ENCODE results near the gene ZNF605.
"Not testable (repeated sequence)": the region's sequence is repeated elsewhere in the genome, so short reads cannot be mapped to it uniquely, and the experiment has no call there.

DNA sequence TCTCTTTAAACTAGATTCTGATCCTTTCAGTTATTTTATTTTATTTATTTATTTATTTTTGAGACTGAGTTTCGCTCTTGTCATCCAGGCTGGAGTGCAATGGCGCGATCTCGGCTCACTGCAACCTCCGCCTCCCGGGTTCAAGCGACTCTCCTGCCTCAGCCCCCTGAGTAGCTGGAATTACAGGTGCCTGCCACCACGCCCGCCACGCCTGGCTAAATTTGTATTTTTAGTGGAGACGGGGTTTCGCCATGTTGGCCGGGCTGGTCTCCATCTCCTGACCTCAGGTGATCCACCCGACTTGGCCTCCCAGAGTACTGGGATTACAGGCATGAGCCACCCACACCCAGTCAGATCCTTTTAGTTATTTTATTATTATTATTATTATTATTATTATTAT is 5.7 kb upstream of the ZNF605 start:
- TF ChIP-seq CTCF (conservative IDR thresholded peaks at IDR 0.05); ZFX (IDR thresholded peaks at IDR 0.05): not testable (repeated sequence)

Data from C4-2B (cell line).